Activated T-cell treated with anti-CD3 and anti-CD28 coated beads, Interleukin-2, amount 50 U/mL, for 48 hours (primary cell): ENCODE measurements around the gene TMEM132E.
"Not testable (repeated sequence)": the region's sequence is repeated elsewhere in the genome, so short reads cannot be mapped to it uniquely, and the experiment has no call there.

Source experiments
- DNase-seq, 2 experiments: peaks; one replicate each; pipeline ENCODE4 v3.0.0-alpha.2; 2020

Gene TMEM132E, protein sequence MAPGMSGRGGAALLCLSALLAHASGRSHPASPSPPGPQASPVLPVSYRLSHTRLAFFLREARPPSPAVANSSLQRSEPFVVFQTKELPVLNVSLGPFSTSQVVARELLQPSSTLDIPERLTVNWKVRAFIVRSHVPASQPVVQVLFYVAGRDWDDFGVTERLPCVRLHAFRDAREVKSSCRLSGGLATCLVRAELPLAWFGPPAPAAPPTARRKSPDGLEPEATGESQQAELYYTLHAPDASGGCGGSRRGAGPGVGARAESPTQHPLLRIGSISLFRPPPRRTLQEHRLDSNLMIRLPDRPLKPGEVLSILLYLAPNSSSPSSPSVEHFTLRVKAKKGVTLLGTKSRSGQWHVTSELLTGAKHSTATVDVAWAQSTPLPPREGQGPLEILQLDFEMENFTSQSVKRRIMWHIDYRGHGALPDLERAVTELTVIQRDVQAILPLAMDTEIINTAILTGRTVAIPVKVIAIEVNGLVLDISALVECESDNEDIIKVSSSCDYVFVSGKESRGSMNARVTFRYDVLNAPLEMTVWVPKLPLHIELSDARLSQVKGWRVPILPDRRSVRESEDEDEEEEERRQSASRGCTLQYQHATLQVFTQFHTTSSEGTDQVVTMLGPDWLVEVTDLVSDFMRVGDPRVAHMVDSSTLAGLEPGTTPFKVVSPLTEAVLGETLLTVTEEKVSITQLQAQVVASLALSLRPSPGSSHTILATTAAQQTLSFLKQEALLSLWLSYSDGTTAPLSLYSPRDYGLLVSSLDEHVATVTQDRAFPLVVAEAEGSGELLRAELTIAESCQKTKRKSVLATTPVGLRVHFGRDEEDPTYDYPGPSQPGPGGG (N-terminal part only)

DNA sequence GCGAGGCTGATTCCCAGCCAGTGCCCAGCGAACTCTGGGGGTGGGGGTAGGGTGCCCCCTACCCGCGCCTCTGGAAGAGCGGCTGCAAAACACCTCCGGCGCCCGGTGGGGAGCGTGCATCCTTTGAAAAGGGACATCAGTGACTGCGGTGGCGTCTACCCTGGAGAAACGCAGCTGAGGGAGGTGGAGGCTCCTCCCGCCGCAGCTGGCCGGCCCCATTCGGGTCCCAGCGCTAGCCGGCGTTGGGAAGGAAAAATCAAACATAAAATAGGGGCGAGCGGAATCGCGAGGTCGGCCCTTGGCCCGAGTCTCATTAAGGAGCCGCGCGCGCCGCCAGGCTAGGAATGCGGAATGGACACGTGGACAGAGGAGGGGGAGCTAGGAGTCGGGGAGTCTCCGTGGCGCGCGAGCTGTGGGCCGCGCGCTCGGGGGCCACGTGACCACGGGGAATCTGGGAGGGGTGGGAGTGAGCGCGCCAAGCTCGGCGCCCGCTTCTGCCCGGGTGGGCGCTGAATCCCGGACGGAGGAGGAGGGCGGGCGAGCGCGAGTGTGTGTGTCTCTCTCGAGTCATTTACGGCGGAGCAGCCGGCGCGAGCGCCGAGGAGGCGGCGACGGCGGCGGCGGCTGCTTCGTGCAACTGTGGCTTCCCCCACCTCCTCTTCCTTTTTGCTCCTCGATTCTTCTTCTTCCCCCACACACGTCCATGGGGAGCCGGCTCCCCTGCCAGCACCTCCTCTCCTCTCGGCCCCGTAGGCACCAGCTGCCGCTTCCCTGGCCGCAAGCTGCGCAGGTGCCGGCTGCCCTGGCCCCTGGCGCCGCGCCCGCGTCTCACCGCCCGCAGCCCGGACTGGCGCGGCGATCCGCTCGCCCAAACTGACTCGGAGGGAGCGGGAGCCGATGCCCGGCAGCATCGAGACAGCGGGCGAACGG is at the start of gene TMEM132E:
Gene TMEM132E (plus strand): TSS at position 566 of the 930 bp plus-strand sequence. CDS start 1,495 bp downstream, outside the sequence.
- peak; percentile 27 to 49 for DNase-seq

DNA sequence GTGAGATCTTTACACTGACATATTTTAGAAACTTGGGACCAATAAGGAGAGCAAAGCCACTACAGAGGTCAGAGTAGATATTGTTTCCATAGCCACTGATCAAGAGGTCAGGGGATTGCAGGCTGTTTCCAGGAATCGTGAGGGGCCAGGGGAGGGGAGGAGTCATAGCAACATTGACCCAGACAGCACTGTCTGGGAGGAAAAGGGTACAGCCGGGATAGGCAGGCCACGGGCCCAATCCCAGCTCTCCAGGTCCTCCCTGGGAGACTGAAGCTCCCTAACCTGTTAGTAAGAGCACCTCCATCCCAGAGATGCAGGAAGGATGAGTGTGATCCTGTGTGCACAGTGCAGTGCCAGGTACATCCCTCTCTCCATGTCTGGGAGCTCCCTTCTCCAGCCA is 48.5 kb upstream of the TMEM132E start:
- DNase-seq, result no peak

DNA sequence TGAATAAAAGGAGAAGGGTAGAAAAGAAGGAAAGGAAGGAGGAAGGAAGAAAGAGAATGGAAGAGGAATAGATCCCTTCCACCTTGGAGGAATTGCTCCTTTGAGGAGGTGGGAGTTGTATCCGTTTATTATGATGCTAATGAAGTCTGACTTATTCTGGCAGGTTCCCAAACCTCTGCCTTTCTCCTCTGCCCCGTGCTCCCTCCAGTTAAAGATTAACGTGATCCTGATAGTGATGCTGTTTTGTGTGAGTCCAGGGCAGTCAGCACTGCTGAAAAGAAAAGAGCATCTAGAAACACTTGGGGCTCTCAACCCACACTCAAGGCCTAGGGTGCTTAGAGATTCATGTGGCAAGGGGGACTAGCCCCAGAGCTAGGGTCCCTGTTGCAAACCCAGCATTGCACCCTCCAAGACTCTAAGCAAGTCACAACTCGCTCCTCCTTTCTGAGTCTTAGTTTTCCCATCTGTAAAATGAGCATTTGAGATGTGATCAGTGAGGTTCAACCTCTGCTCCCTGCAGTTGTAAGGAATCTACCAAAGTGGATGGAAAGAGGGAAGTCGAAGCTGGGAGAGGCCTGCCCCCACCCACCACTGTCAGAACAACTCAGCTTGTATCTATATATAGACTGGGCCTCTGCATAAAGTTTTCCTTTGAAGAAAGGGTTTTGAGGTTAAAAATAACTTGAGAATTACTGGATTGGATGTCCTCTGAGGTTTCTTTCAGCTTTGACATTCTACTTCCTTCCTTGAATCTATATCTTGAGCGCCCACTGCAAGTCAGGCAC is 46.9 kb upstream of the TMEM132E start:
- no peak for DNase-seq

DNA sequence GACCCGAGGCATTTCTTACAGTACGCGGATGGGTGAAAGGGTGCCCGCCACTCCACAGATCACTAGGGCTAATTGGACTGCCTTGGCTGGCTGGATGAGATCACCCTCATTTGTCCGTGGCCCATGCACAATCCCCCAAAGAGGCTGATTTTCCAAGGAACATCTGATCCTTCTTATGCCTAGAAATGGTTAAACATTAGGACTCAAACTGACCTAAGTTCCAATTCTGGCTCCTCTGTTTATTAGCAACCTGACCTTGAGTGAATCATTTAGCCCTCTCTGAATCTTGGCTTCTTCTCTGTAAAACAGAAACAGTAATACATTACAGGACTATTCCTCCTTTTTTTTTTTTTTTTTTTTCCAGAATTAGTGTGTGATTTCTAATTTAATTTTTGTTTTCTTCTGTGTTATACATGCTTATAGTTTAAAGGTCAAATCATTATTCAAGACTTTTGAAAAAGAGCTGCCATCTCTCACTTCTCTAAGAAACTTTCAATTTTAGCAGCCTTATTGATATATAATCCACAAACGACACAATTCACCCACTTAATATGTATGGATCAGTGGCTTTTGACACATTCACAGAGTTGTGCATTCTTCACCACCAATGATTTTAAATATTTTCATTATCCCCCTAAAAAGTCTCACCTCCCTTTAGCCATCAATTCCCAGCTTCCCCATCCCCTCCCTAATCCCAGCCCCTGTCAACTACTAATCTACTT is 45.4 kb upstream of the TMEM132E start:
- DNase-seq, result no peak

DNA sequence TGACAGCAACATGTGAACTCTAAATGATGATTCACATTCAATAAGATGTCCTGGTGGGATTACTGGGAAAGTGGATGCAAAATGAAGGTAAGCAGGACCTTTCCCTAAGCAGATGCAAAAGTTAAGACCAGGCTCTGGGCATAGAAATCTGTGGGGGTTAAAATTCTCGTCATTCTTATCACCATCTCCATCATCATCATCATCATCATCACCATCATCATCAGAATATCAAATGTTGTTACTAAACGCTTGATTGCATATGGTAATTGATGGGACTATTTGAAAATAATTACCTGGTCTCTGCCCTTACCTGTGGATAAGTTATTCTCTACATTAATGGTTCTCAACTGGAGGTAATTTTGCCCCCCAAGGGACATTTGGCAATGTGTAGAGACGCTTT is 41.9 kb upstream of the TMEM132E start:
- DNase-seq, result no peak

DNA sequence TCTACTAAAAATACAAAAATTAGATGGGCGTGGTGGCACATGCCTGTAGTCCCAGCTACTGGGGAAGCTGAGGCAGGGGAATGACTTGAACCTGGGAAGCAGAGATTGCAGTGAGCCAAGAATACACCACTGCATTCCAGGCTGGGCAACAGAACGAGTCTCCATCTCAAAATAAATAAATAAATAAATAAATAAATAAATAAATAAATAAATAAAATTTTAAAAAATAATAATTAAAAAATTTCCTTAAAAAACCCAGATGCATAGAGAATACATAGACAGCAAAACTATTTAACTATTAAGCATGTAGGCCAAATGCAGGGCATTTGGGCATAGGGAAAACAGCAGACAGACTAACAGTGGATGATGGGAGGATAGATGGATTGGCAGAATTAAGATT is 40.8 kb upstream of the TMEM132E start:
- DNase-seq, result not testable (repeated sequence)

DNA sequence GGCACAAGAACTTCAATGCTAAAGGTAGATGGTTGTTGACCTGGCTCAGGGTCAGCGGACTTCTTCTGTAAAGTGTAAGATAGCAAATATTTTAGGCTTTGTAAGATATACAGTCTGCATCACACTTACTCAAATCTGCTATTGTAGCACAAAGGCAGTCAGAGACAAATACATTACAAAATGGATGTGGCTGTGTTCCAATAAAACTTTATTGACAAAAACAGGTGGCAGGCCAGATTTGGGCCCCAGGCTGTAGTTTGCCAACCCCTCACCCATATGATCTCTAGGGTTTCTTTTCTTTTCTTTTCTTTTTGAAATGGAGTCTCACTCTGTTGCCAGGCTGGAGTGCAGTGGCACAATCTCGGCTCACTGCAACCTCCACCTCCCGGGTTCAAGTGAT is 39.5 kb upstream of the TMEM132E start:
- DNase-seq, result no peak

DNA sequence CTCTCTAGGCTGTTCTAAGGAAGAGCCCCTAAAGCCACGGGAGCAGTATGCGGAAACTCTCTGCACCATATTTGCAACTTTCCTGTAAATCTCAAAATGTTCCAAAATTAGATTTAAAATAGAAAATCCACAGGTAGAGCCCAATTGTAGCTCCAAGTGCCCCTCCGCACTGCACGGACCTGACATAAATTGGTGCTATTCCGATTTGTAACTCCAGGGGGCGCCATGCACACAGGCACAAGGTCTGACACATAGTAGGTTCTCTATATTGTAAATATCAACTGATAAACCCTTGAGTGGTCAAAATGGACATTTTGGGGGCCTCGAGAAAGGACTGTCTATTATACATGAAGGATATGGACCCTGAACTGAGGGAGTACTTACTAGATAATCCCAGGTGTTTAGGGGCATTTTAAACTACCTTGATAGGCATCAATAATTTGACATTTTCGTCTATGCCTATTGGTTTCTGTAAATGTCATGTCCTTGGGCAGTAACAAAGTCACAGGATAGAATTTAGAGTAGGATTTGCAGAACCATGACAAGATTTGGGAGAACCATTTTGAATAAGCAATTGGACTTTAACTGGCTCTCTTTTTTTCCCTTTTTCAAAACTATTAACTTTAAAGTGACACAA is 36.6 kb upstream of the TMEM132E start:
- peak; percentile 62 to 64 for DNase-seq

DNA sequence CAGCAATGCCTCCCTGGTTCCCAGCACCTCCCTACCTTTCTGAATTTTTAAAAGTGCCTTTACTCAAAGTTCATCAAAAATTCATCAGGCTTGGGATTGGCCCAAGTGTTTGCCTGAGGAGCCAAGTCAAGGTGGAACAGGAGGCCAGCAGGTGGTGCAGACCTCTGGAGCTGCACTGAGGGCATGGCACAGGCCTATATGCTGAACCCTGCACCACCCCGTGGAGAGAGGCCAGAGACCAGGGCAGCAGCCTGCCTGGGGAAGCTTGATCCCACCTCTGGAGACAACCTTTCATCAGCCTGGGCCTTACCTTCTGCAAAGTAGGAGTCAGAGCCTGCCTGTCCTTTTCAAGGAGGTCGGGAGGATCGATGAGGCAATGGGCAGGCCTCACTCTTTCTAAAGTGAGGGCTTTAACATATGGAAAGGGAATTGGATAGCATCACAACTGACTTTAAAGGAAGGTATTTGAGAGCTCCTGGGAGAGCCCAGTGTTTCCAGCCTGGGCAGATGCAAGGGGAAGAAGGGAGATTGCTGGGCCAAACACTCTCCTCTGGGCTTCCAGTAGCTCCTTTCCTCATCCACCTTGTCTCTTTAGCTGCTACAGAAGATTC is 31.8 kb upstream of the TMEM132E start:
- no peak for DNase-seq

DNA sequence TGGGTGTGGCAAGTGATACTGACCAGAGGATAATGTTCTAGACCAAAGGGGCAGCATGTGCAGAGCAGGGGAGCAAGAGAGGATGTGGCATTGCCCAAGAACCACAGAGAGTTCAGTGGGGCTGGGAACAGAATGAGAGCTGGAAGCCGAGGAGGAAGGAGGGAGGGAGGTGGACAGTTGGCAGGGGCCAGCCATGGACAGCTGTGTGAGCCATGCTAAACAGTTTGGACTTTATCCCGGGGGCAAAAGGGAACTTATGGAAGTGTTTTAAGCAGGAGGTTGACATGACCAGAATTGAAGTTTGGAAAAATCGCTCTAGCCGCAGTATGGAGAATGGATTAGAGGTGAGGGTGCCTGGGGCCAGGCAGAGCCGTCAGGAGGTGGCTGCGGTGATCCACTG is 29.4 kb upstream of the TMEM132E start:
- DNase-seq, result no peak

DNA sequence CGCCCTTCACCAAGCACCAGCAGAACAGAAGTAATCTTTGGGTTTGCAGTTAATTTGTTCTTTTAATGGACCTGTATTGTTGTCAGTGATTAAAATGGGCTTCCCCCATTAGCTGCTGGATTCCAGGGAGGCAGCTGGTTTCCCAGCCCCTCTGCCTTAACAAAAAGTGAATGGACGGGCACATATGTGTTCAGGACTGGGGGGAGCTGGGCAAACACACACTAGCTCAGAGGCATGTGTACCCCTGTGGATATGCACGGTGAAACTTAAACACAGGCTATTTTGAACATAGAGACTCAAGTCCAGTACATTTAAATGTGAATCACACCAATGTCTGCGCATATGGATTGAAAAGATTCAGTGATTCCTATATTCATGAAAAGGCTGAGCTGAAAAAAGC is 25.5 kb upstream of the TMEM132E start:
- no peak for DNase-seq

DNA sequence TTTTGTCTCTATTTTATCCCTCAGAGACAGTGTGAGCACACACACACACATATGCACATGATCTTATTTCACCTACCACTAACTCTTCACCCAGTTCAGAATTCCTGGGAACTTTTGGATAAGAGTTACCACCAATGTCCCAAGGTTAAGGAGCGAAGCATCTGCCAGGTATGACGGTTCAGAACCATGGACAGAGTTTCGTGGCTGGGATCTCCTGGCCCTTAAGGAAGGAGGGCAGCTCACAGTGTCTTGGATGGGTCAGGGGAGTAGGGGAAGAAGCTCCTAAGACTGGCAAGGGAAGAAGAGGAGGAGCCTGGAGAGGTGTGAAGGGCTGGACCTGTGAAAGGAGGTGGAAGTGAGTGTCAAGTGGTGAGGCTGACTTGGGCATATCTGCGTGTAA is 23.0 kb upstream of the TMEM132E start:
- no peak for DNase-seq

DNA sequence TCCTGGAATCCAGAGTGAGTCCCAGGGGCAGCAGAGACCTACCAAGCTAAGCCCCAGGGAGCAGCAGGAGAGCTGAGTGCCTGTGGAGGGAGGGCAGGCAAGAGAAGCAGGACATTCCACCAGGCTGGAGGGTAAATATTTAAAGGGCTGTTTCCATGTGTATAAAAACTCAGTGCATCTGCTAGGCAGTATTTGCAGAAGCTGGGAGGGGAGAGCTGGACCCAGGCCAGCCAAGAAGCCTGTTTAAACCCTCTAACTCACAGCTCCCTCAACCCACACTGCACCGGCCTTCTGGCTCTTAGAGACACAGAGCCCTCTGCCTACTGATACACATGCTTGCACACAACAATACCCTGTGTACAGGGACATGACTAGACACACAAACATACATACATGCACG is 22.5 kb upstream of the TMEM132E start:
- no peak for DNase-seq

DNA sequence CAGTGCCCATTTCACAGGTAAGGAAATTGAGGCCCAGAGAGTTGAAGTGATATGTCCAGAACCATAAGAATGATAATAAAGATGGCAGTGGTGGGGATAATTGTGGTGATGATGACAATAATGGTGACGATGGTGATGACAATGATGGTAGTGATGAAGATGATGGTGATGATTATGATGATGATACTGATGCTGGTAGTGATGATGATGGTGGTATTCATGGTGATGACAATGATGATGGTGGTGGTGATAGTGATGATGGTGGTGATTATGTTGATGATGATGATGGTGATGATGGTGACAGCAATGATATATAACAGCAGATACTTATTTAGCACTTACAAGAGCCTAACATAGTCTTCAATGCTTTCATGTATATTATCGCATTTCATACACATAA is 18.1 kb upstream of the TMEM132E start:
- no peak for DNase-seq

DNA sequence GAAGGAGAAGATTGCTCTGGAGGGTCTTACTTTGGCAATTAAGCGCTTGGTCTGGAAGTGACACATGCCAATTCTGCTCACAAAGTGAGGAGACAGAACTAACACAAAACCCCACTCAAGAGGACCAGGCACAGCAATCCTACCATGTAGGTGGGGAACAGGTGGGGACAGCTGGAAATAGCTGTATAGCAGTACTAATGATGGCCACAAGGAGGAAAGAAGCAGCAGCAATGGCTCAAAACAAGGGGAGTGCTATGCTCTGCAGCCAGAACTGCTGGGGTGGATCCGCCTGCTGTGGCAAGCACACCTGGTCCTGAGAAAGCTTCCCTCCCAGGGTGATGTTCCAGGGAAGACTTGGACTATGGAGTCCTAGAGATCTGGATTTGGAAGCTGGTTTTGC is 17.0 kb upstream of the TMEM132E start:
- no peak for DNase-seq

DNA sequence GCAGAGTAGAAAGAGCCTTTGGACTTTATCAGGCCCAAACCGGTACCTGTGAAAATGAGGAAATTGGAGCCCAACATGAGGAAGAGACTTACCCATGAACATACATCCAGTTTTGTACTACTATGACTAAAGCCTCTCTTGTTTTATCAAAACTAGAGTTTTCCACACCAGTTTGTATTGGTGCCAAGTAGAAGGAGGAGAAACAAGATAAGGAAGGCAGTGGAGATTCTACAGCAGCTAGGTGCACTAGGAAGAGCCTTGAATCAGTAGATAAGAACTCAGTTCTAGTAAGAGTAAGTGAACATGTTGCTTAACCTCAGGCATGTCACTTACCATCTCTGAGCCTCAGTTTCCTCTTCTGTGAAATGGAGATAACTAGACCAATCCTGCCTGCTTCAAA is 13.7 kb upstream of the TMEM132E start:
- no peak for DNase-seq

DNA sequence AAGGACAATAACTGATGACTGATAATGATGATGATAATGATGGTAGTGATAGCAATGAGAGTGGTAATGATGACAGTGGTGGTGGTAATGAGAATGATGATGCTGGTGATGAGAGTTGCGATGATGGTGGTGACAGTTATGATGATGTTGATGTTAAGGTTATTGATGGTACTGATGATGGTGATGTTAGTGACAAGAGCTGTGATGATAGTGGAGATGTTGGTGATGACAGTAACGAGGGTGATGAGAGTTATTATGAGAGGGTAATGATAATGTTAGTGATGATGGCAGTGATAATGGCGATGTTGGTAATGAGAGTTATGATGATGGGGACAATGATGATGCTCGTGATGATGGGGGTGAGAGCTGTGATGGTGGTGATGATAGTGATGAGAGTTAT is 13.2 kb upstream of the TMEM132E start:
- DNase-seq, result no peak

DNA sequence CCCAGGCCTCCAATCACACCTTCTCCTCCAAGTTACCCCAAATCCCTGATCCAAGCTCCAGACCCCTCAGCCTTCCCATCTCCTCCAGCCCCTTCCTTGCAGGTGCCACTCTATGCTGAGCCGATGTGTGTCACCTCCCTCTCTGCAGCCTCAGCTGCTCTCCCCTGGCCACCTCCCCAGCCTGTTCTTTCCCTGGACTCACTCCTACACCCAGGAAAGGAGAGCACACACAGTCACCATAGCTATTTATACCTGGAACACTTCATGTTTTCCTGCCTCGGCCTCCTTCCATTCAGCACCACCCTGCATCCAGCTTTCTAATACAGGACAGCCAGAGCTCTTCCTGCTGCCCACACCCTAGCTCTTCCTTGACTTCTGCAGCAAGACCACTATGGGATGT is 12.5 kb upstream of the TMEM132E start:
- DNase-seq, result no peak

DNA sequence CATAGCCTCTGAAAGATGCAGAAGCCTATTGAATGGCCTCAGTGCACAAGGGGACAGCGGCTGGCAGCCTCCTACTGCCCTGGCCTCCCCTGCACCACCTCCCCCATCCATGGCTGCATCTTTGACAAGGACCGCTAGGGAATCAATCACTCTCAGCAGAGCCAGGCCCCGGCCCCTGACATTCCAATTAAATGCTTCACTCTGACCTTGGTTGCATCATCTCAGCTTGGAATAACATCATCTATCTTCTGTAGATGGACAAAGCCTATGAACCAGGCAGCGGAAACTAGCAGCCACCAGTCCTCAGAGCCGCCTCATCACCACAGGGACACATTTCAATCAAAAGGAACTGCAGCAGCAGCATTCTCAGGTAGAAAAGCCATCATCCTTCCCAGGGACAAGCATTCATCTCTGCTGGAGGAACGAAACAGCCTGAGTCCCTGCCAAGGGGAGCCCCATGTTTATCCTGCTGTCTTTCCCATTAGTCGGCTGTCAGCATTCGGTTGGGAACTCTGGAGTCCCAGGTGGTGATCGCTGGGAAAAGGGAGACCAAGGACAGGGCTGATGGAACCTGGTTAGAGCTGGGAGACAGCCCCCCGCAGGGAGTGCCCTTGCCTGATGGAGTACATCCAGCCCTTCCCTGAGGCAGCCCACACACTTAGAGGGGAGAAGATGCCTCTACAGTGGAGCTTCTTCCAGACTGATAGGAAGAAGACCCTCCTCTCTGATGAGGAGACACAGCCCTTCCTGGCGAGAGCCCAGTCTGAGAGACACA is 11.5 kb upstream of the TMEM132E start:
- DNase-seq, result no peak

DNA sequence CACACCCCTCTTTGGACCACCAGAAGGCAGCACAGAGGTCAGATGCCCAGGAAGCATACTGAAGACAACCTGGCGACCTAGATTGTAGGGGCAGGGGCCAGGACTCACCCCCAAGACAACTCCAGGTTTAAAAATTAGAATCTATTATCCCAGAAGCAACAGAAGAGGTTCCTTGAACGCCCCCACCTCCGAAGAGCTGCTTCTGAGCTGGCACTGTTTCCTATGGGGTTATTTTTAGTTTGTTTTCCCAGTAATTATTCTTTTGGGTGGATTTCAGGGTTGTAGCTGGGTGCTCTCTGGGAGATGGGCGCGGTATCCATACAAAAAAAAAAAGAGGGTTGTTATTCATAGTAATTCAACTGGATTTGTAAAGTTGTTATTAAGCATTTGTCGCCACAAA is 10.4 kb upstream of the TMEM132E start:
- DNase-seq, result no peak
